GM12878 (cell line): ENCODE data around the gene CDC6. TPM values are rescaled to one million over a fixed set of nuclear protein-coding genes. Genes with fewer than 3 reads are reported as not detected.

ENCODE experiments used
- CHD2 ChIP-seq: IDR thresholded peaks from 2 replicates; pipeline ENCODE4 v1.6.1; 2011; ENCODE audit warnings: low read depth, low read length, improper control_type of control experiment, borderline replicate concordance
- CHD4 ChIP-seq: fragments of 200-600 bp; sonication (generic); IDR thresholded peaks from 2 replicates; pipeline ENCODE4 v1.6.1; 2016; ENCODE audit warnings: mild to moderate bottlenecking
- DPF2 ChIP-seq: fragments of 450-650 bp; IDR thresholded peaks from 2 replicates; pipeline ENCODE4 v1.6.1; 2017; ENCODE audit warnings: mild to moderate bottlenecking
- EED ChIP-seq: sonication (generic); IDR thresholded peaks from 2 replicates; pipeline ENCODE4 v1.6.1; 2016; ENCODE audit warnings: antibody characterized with exemption, low read depth
- FOS ChIP-seq: IDR thresholded peaks from 3 replicates; pipeline ENCODE4 v1.6.1; 2011; ENCODE audit warnings: borderline replicate concordance; ENCODE audit not compliant: insufficient read length; ENCODE audit errors: extremely low read depth
- HDAC6 ChIP-seq: fragments of 200-600 bp; sonication (generic); IDR thresholded peaks from one replicate; pipeline ENCODE4 v1.8.0; 2017; ENCODE audit warnings: antibody characterized with exemption; ENCODE audit not compliant: unreplicated experiment
- MEF2A ChIP-seq: IDR thresholded peaks from 2 replicates; pipeline ENCODE4 v1.6.1; 2011; ENCODE audit warnings: low read depth, mild to moderate bottlenecking, low read length, moderate library complexity; ENCODE audit not compliant: insufficient read depth
- NFIC ChIP-seq: IDR thresholded peaks from 2 replicates; pipeline ENCODE4 v1.6.1; 2012; ENCODE audit warnings: low read depth, mild to moderate bottlenecking, inconsistent platforms, low read length, moderate library complexity
- NFYB ChIP-seq: IDR thresholded peaks from 2 replicates; pipeline ENCODE4 v1.6.1; 2011; ENCODE audit warnings: low read depth, mild to moderate bottlenecking, low read length, improper control_type of control experiment, moderate library complexity; ENCODE audit not compliant: insufficient read depth
- NR2F1 ChIP-seq: fragments of 450-650 bp; conservative IDR thresholded peaks from 2 replicates; pipeline ENCODE4 v1.6.1; 2017; ENCODE audit warnings: mild to moderate bottlenecking
- POLR2A ChIP-seq: IDR thresholded peaks from 2 replicates; pipeline ENCODE4 v1.6.1; 2011; ENCODE audit warnings: low read depth, mild to moderate bottlenecking, low read length
- RAD21 ChIP-seq: IDR thresholded peaks from 2 replicates; pipeline ENCODE4 v1.6.1; 2011; ENCODE audit warnings: mild to moderate bottlenecking, low read depth, low read length, moderate library complexity; ENCODE audit not compliant: insufficient read depth
- RAD51 ChIP-seq: fragments of 450-650 bp; IDR thresholded peaks from 2 replicates; pipeline ENCODE4 v1.6.1; 2016; ENCODE audit warnings: moderate library complexity, mild to moderate bottlenecking, inconsistent platforms
- SMAD5 ChIP-seq: IDR thresholded peaks from 2 replicates; pipeline ENCODE4 v1.6.1; 2016; ENCODE audit warnings: antibody characterized with exemption, low read depth
- SPI1 ChIP-seq: IDR thresholded peaks from 2 replicates; pipeline ENCODE4 v1.6.1; 2011; ENCODE audit warnings: low read depth, mild to moderate bottlenecking, low read length, moderate library complexity, borderline replicate concordance; ENCODE audit not compliant: insufficient read depth
- SUPT20H ChIP-seq: IDR thresholded peaks from 2 replicates; pipeline ENCODE4 v1.6.1; 2011; ENCODE audit warnings: low read depth, mild to moderate bottlenecking, low read length, moderate library complexity, borderline replicate concordance; ENCODE audit not compliant: control insufficient read depth
- TCF12 ChIP-seq: IDR thresholded peaks from 2 replicates; pipeline ENCODE4 v1.6.1; 2011; ENCODE audit warnings: low read depth, mild to moderate bottlenecking, low read length
- TCF3 ChIP-seq: IDR thresholded peaks from 2 replicates; pipeline ENCODE4 v1.6.1; 2012; ENCODE audit warnings: low read depth, mild to moderate bottlenecking, low read length, borderline replicate concordance; ENCODE audit not compliant: insufficient read depth
- YBX1 ChIP-seq: fragments of 450-650 bp; IDR thresholded peaks from 2 replicates; pipeline ENCODE4 v1.6.1; 2016; ENCODE audit warnings: antibody characterized with exemption
- ZNF274 ChIP-seq: IDR thresholded peaks from one replicate; pipeline ENCODE4 v1.8.0; 2011; ENCODE audit not compliant: insufficient read length, insufficient read depth
- polyA plus RNA-seq, 11 experiments: library from polyadenylated mRNA; depleted of rRNA in 4 of 11; unstranded in 6 of 11; stranded (reverse) in 5 of 11; fragments of >200 nt; fragmentation: Nextera tagmentation in 4 of 11; fragmentation: Illumina TruSeq in 1 of 11; extraction: Ambion mirVana in 4 of 11; extraction: Trizol in 1 of 11; gene quantifications; 1 replicate in 1 of 11; 2 replicates in 10 of 11; pipeline versions ENCODE4 v1.2.1 to v1.2.3, GENCODE V29; 2011 to 2016; ENCODE audit warnings: inconsistent platforms in 2 of 11, missing spikeins in 2 of 11, low read depth in 1 of 11
- total RNA-seq, 4 experiments: library from RNA; depleted of rRNA in 3 of 4; stranded (reverse); fragments of >200 nt in 3 of 4; fragmentation: Illumina TruSeq in 1 of 4; extraction: Trizol in 1 of 4; gene quantifications; 2 replicates each; pipeline versions ENCODE4 v1.2.1 to v1.2.3, GENCODE V29; 2013 to 2021
- TF ChIP-seq, protein P1 (sequence below): IDR thresholded peaks from 2 replicates; pipeline ENCODE4 v1.6.1; 2011; ENCODE audit warnings: low read depth, low read length, improper control_type of control experiment, borderline replicate concordance
- TF ChIP-seq, protein P2 (sequence below): IDR thresholded peaks from 2 replicates; pipeline ENCODE4 v1.6.1; 2012; ENCODE audit warnings: low read depth, low read length, improper control_type of control experiment
- TF ChIP-seq, protein P3 (sequence below): fragments of 450-650 bp; IDR thresholded peaks from 2 replicates; pipeline ENCODE4 v1.6.1; 2017; ENCODE audit warnings: low read depth, mild to moderate bottlenecking, moderate library complexity
- TF ChIP-seq, protein P4 (sequence below): fragments of 450-650 bp; IDR thresholded peaks from 2 replicates; pipeline ENCODE4 v1.6.1; 2014; ENCODE audit warnings: mild to moderate bottlenecking

The CDC6 gene
- total and polyA plus RNA-seq, 10 of the 15 experiments (the other 5 are each of a cell fraction or from before 2014, with no cell fraction given), result 13.3 to 60.9 (median 47.6) TPM

DNA sequence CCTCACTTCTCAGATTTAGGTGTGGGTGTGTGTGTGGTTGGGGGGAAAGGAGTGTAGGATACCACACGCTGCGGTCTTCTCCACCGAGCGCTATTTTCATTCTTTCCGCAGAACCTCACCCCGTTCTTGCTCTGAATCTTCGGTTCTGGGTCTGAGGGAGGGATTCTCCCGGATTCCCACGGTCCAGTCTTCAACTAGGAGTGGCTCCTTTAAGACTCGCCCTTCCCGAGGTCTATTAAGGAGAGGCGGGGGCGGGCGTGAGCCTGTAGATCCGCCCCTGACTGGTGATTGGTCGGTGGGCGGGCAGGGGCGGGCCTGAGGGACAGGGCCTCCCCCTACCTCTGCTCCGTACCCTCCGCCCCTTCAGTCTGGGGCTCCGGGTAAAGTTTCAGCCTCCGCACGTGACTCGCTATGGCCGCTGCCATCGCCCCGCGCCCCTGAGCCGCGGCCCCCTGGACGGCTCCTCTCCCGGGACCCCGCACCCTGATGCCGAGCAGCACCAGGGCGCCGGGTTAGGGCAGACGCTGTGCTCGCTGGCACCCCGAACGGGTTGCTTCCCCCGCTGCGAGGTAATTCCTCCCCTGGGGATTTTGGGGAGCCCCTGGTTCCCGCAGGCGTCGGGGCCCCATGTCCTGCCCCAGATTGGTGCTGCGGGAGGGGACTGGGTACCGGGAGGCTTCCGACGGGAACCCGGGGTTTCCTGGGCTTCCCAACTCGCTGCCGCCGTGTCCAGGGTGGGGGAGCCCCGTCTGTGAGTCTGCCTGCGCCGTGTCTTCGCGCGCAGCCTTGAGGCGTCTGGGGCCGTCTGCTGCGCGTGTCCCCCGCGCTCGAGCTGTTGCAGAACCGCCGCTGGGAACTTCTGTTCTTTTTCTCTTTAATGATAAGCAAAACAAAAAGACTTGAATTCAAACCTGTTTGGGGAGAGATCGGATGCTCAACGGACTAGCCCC is 30.5 kb downstream of the CDC6 start (continued):
- TF ChIP-seq MEF2A (no peak), TCF12 (no peak), SPI1 (no peak), NFIC (no peak), CHD4 (no peak), CHD2 (peak; percentile 14; the same call in 1 of the 2 replicates), SMAD5 (no peak), TCF3 (no peak), DPF2 (peak; percentile 80), FOS (peak; percentile 4), RAD21 (no peak), POLR2A (peak; percentile 79), NR2F1 (peak; percentile 45; the same call in 1 of the 2 replicates), RAD51 (peak; percentile 81), YBX1 (no peak), ZNF274 (no peak), EED (no peak), NFYB (peak; percentile 90), HDAC6 (peak; percentile 21), SUPT20H (no peak)
- TF ChIP-seq, protein P1, sequence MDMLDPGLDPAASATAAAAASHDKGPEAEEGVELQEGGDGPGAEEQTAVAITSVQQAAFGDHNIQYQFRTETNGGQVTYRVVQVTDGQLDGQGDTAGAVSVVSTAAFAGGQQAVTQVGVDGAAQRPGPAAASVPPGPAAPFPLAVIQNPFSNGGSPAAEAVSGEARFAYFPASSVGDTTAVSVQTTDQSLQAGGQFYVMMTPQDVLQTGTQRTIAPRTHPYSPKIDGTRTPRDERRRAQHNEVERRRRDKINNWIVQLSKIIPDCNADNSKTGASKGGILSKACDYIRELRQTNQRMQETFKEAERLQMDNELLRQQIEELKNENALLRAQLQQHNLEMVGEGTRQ, result peak; percentile 71
- TF ChIP-seq, protein P2, sequence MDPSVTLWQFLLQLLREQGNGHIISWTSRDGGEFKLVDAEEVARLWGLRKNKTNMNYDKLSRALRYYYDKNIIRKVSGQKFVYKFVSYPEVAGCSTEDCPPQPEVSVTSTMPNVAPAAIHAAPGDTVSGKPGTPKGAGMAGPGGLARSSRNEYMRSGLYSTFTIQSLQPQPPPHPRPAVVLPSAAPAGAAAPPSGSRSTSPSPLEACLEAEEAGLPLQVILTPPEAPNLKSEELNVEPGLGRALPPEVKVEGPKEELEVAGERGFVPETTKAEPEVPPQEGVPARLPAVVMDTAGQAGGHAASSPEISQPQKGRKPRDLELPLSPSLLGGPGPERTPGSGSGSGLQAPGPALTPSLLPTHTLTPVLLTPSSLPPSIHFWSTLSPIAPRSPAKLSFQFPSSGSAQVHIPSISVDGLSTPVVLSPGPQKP, result no peak
- TF ChIP-seq, protein P3, sequence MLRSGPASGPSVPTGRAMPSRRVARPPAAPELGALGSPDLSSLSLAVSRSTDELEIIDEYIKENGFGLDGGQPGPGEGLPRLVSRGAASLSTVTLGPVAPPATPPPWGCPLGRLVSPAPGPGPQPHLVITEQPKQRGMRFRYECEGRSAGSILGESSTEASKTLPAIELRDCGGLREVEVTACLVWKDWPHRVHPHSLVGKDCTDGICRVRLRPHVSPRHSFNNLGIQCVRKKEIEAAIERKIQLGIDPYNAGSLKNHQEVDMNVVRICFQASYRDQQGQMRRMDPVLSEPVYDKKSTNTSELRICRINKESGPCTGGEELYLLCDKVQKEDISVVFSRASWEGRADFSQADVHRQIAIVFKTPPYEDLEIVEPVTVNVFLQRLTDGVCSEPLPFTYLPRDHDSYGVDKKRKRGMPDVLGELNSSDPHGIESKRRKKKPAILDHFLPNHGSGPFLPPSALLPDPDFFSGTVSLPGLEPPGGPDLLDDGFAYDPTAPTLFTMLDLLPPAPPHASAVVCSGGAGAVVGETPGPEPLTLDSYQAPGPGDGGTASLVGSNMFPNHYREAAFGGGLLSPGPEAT, result peak; percentile 78
- TF ChIP-seq, protein P4, sequence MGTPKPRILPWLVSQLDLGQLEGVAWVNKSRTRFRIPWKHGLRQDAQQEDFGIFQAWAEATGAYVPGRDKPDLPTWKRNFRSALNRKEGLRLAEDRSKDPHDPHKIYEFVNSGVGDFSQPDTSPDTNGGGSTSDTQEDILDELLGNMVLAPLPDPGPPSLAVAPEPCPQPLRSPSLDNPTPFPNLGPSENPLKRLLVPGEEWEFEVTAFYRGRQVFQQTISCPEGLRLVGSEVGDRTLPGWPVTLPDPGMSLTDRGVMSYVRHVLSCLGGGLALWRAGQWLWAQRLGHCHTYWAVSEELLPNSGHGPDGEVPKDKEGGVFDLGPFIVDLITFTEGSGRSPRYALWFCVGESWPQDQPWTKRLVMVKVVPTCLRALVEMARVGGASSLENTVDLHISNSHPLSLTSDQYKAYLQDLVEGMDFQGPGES, result no peak
